ENCODE data around the gene CYP3A5.

CYP3A5 gene

DNA sequence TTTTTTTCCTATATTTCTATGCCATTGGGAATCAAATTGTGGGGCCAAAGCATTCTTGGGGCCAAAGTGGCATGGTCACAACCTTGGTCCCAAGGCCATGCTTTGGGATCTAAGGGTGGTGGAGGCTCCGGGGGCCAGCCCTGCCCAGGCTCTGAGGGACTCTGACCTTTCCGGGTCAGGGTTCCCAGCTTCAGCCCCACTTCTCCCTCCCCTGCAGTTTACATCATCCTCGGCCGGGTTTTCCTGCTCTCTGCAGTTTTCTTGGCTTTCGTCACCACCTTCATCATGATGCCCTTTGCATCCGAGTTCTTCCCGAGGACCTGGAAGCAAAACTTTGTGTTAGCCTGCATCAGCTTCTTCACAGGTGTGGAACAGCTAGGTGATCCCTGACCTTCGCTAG, 73.3 kb downstream of the CYP3A5 start:
- TF ChIP-seq EP300 (IDR thresholded peaks at IDR 0.05; ENCODE audit: borderline replicate concordance) (no peak), CREB1 (IDR thresholded peaks at IDR 0.05; ENCODE audit: low read depth) (no peak)
- TF ChIP-seq, protein P1, sequence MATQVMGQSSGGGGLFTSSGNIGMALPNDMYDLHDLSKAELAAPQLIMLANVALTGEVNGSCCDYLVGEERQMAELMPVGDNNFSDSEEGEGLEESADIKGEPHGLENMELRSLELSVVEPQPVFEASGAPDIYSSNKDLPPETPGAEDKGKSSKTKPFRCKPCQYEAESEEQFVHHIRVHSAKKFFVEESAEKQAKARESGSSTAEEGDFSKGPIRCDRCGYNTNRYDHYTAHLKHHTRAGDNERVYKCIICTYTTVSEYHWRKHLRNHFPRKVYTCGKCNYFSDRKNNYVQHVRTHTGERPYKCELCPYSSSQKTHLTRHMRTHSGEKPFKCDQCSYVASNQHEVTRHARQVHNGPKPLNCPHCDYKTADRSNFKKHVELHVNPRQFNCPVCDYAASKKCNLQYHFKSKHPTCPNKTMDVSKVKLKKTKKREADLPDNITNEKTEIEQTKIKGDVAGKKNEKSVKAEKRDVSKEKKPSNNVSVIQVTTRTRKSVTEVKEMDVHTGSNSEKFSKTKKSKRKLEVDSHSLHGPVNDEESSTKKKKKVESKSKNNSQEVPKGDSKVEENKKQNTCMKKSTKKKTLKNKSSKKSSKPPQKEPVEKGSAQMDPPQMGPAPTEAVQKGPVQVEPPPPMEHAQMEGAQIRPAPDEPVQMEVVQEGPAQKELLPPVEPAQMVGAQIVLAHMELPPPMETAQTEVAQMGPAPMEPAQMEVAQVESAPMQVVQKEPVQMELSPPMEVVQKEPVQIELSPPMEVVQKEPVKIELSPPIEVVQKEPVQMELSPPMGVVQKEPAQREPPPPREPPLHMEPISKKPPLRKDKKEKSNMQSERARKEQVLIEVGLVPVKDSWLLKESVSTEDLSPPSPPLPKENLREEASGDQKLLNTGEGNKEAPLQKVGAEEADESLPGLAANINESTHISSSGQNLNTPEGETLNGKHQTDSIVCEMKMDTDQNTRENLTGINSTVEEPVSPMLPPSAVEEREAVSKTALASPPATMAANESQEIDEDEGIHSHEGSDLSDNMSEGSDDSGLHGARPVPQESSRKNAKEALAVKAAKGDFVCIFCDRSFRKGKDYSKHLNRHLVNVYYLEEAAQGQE (IDR thresholded peaks at IDR 0.05; ENCODE audit: low read depth): no peak

DNA sequence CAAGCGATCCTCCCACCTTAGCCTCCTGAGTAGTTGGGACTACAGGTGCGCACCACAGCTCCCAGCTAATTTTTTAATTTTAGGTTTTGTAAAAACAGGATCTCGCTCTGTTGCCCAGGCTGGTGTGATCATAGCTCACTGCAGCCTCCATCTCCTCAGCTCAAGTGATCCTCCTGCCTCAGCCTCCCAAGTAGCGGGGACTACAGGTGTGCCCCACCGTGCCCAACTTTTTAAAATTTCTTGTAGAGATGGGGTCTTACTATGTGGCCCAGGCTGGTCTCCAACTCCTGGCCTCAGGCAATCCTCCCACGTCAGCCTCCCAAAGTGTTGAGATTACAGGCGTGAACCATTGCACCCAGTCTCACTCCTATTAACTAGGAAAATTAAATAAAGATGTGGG, 74.3 kb downstream of the CYP3A5 start:
- TF ChIP-seq NFIC (IDR thresholded peaks at IDR 0.05): no peak
- TF ChIP-seq RAD21 (IDR thresholded peaks at IDR 0.05; ENCODE audit: low read depth): no peak
- TF ChIP-seq EGR1 (IDR thresholded peaks at IDR 0.05): no peak
- TF ChIP-seq ZBTB7A (IDR thresholded peaks at IDR 0.05; ENCODE audit: low read depth): no peak
- TF ChIP-seq EP300 (IDR thresholded peaks at IDR 0.05; ENCODE audit: borderline replicate concordance): no peak
- TF ChIP-seq, protein P2, sequence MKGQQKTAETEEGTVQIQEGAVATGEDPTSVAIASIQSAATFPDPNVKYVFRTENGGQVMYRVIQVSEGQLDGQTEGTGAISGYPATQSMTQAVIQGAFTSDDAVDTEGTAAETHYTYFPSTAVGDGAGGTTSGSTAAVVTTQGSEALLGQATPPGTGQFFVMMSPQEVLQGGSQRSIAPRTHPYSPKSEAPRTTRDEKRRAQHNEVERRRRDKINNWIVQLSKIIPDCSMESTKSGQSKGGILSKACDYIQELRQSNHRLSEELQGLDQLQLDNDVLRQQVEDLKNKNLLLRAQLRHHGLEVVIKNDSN (IDR thresholded peaks at IDR 0.05): no peak
- TF ChIP-seq, protein P3, sequence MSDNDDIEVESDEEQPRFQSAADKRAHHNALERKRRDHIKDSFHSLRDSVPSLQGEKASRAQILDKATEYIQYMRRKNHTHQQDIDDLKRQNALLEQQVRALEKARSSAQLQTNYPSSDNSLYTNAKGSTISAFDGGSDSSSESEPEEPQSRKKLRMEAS (IDR thresholded peaks at IDR 0.05): no peak
- TF ChIP-seq TAF1 (IDR thresholded peaks at IDR 0.05; ENCODE audit: low read depth): no peak
- no peak for TF ChIP-seq CEBPB (IDR thresholded peaks at IDR 0.05)
- no peak for TF ChIP-seq TEAD4 (IDR thresholded peaks at IDR 0.05)
- no peak for TF ChIP-seq YY1 (IDR thresholded peaks at IDR 0.05; ENCODE audit: low read depth)
- TF ChIP-seq, protein P1 (IDR thresholded peaks at IDR 0.05; ENCODE audit: low read depth): no peak

DNA sequence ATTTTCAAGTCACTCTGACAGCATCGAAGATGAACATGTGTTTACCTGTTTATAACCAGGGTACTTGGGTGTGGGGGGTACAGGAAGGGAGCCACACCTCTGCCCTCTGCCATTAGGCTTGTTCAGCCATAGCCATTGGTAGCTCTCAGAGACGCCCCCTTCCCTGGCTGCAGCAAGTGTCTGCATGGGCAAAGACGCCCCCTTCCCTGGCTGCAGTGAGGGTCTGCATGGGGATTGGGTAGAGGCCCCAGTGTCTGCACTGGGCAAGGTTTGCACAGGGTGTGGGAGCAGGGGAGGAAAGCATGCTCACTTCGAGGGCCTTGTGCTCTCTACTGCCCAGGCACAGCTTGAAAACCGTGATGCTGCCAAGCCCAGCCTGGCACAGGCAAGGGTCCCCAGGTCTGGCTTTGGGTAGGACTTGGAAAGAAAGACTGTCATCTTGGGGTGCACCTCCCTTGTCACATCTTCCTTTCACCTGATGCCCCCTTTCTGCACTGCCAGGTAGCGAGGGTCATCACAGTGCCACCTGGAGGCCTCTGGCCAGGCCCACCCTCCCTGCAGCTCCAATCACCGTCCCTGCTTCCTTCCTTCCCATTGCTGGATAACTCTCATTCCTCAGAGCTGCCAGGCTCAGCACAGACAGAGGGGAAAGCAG, 78.0 kb downstream of the CYP3A5 start:
- TF ChIP-seq ZBTB7A (IDR thresholded peaks at IDR 0.05; ENCODE audit: low read depth): no peak
- TF ChIP-seq EGR1 (IDR thresholded peaks at IDR 0.05): no peak
- TF ChIP-seq CEBPB (IDR thresholded peaks at IDR 0.05): no peak
- TF ChIP-seq TCF12 (IDR thresholded peaks at IDR 0.05; ENCODE audit: low read depth): no peak
- TF ChIP-seq, protein P3 (IDR thresholded peaks at IDR 0.05): no peak

DNA sequence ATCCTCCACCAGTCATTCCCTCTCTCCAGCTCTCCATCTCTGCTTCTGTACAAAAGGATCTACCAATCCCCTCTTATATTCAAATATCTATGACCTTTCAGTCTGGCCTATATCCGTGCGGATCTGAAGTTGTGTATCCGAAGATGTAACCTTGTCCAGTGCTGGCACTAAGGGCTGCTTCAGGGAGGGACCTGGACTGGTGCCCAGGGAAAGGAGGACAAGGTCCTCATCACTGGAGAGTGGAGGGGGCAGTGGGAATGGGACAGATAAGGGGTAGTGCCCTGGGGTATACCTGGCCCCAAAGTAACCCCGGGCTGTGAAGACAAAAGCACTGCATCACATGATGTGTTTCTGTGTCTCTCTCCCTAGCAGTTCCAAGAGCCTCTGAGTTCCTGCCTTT, 80.0 kb downstream of the CYP3A5 start:
- TF ChIP-seq NFIC (IDR thresholded peaks at IDR 0.05): no peak
- TF ChIP-seq, protein P3 (IDR thresholded peaks at IDR 0.05): no peak
- TF ChIP-seq CREB1 (IDR thresholded peaks at IDR 0.05; ENCODE audit: low read depth): no peak
- TF ChIP-seq TEAD4 (IDR thresholded peaks at IDR 0.05): no peak
- TF ChIP-seq TCF12 (IDR thresholded peaks at IDR 0.05; ENCODE audit: low read depth): no peak
- TF ChIP-seq, protein P1 (IDR thresholded peaks at IDR 0.05; ENCODE audit: low read depth): no peak
- TF ChIP-seq RAD21 (IDR thresholded peaks at IDR 0.05; ENCODE audit: low read depth): no peak
- TF ChIP-seq, protein P2 (IDR thresholded peaks at IDR 0.05): no peak
- no peak for TF ChIP-seq CEBPB (IDR thresholded peaks at IDR 0.05)
- no peak for TF ChIP-seq TAF1 (IDR thresholded peaks at IDR 0.05; ENCODE audit: low read depth)
- TF ChIP-seq FOXM1 (IDR thresholded peaks at IDR 0.05; ENCODE audit: borderline replicate concordance, low read depth): no peak
- TF ChIP-seq YY1 (IDR thresholded peaks at IDR 0.05; ENCODE audit: low read depth): no peak
- TF ChIP-seq EP300 (IDR thresholded peaks at IDR 0.05; ENCODE audit: borderline replicate concordance): no peak

All from Ishikawa (cell line).